Endothelial cell of umbilical vein (primary cell): Measurements from ENCODE around the gene NUSAP1. TPM values are rescaled to one million over a fixed set of nuclear protein-coding genes. Genes with fewer than 3 reads are reported as not detected.

ENCODE experiments used
- BruUV-seq: library from RNA; stranded (reverse); fragments of 400-500 nt; replicated peaks from 2 replicates; lab custom pipeline; 2021; lab: Mats Ljungman, UMichigan
- CTCF ChIA-PET: fragments of 300-600, 350-600 bp; sonication (Branson Sonifier 250); formaldehyde crosslinking; loops from one replicate; lab custom pipeline; 2021; ENCODE audit warnings: antibody characterized with exemption, inconsistent platforms; lab: Charles Lee
- POLR2A ChIA-PET: fragments of 300-600, 350-600 bp; sonication (Branson Sonifier 250); formaldehyde crosslinking; loops from one replicate; lab custom pipeline; 2021; ENCODE audit warnings: antibody characterized with exemption, inconsistent platforms; lab: Charles Lee
- DNase-seq: peaks from one replicate; pipeline ENCODE4 v3.0.0-alpha.2; 2011; ENCODE audit warnings: low read depth, low spot score
- FAIRE-seq: peaks from 2 replicates; lab custom pipeline; 2011; peaks lifted over from hg19 to GRCh38; lab: Jason Lieb, UNC
- H2AFZ ChIP-seq: 2 replicates; pipeline ENCODE4 v1.6.0; 2012; ENCODE audit warnings: low read depth, low read length, control low read depth, inconsistent platforms
- H3K27ac ChIP-seq: 2 replicates; pipeline ENCODE4 v1.5.1; 2011; ENCODE audit warnings: low read depth, mild to moderate bottlenecking, control low read depth, low read length, moderate library complexity; ENCODE audit not compliant: insufficient read depth
- H3K27me3 ChIP-seq, 2 experiments: 2 replicates each; pipeline versions ENCODE4 v1.6.0 to v1.6.1; 2011; ENCODE audit warnings: low read length in 2 of 2, mixed read lengths in 1 of 2; ENCODE audit not compliant: control insufficient read depth in 2 of 2, insufficient read depth in 2 of 2
- H3K36me3 ChIP-seq, 2 experiments: 2 replicates in 1 of 2; 3 replicates in 1 of 2; pipeline ENCODE4 v1.5.1; 2011; ENCODE audit warnings: low read length in 2 of 2, mild to moderate bottlenecking in 1 of 2, moderate library complexity in 1 of 2; ENCODE audit not compliant: control insufficient read depth in 2 of 2, insufficient read depth in 2 of 2; ENCODE audit errors: extremely low read depth in 1 of 2
- H3K4me1 ChIP-seq: 3 replicates; pipeline ENCODE4 v1.5.1; 2011; ENCODE audit warnings: mild to moderate bottlenecking, low read length; ENCODE audit not compliant: control insufficient read depth, insufficient read depth; ENCODE audit errors: extremely low read depth
- H3K4me2 ChIP-seq: 2 replicates; pipeline ENCODE4 v1.6.1; 2011; ENCODE audit warnings: low read length, control low read depth, mixed read lengths; ENCODE audit not compliant: insufficient read depth
- H3K4me3 ChIP-seq, 3 experiments: fragments of 200-600 bp in 1 of 3; sonication (generic), shearing (Covaris generic) in 1 of 3; replicated peaks in 1 of 3; 2 replicates each; pipeline ENCODE4 v1.5.1; 2011 to 2016; ENCODE audit warnings: control low read depth in 3 of 3, low read length in 3 of 3, mild to moderate bottlenecking in 2 of 3, inconsistent platforms in 1 of 3, low read depth in 1 of 3, moderate library complexity in 1 of 3; ENCODE audit not compliant: insufficient read depth in 1 of 3
- H3K79me2 ChIP-seq: 2 replicates; pipeline ENCODE4 v1.6.0; 2012; ENCODE audit warnings: low read length, inconsistent platforms; ENCODE audit not compliant: control insufficient read depth, insufficient read depth
- H3K9ac ChIP-seq: replicated peaks from 2 replicates; pipeline ENCODE3; 2011; ENCODE audit warnings: low read length, control low read depth; ENCODE audit not compliant: insufficient read depth; ENCODE audit errors: extremely low read depth
- H3K9me1 ChIP-seq: replicated peaks from 3 replicates; pipeline ENCODE4 v1.6.0; 2011; ENCODE audit warnings: mild to moderate bottlenecking, low read length; ENCODE audit not compliant: control insufficient read depth, insufficient read depth; ENCODE audit errors: extremely low read depth
- H3K9me3 ChIP-seq: replicated peaks from 2 replicates; pipeline ENCODE4 v1.5.1; 2012; ENCODE audit warnings: low read length, inconsistent platforms; ENCODE audit not compliant: control insufficient read depth, insufficient read depth
- H4K20me1 ChIP-seq: replicated peaks from 2 replicates; pipeline ENCODE3; 2011; ENCODE audit warnings: mild to moderate bottlenecking, low read length; ENCODE audit not compliant: control insufficient read depth, insufficient read depth; ENCODE audit errors: extremely low read depth
- EZH2 ChIP-seq: IDR thresholded peaks from 2 replicates; pipeline ENCODE4 v1.6.1; 2012; ENCODE audit warnings: borderline replicate concordance, low read depth, mild to moderate bottlenecking, moderate library complexity, low read length, inconsistent platforms; ENCODE audit not compliant: severe bottlenecking
- FOS ChIP-seq: IDR thresholded peaks from 2 replicates; pipeline ENCODE4 v1.6.1; 2011; ENCODE audit warnings: mild to moderate bottlenecking, low read length, moderate library complexity, borderline replicate concordance; ENCODE audit not compliant: insufficient read depth
- GATA2 ChIP-seq: IDR thresholded peaks from 2 replicates; pipeline ENCODE4 v1.7.0; 2011; ENCODE audit warnings: low read depth, mild to moderate bottlenecking, moderate library complexity, mixed read lengths, low read length; ENCODE audit not compliant: insufficient read length, insufficient read depth
- JUN ChIP-seq: IDR thresholded peaks from 2 replicates; pipeline ENCODE4 v1.6.1; 2011; ENCODE audit warnings: borderline replicate concordance, low read depth; ENCODE audit not compliant: insufficient read length, insufficient read depth
- MYC ChIP-seq: IDR thresholded peaks from one replicate; pipeline ENCODE4 v1.6.1; 2011; ENCODE audit warnings: mild to moderate bottlenecking, low read depth, low read length
- POLR2A ChIP-seq: IDR thresholded peaks from 2 replicates; pipeline ENCODE4 v1.6.1; 2012; ENCODE audit warnings: low read depth, mild to moderate bottlenecking, control low read depth, low read length
- POLR2AphosphoS5 ChIP-seq: IDR thresholded peaks from 2 replicates; pipeline ENCODE4 v1.6.1; 2012; ENCODE audit warnings: low read depth, mild to moderate bottlenecking, control low read depth, low read length, moderate library complexity; ENCODE audit not compliant: insufficient read depth
- dilution Hi-C: fragments of 300-500 bp; cut with MboI; formaldehyde crosslinking; loops from one replicate; pipeline ENCODE4 v1.15.0; 2019; ENCODE audit warnings: low sequenced_read_pairs; ENCODE audit not compliant: extremely low pct_ligation_motif_present
- intact Hi-C: fragments of 100-400 bp; cut with micrococcal nuclease; formaldehyde crosslinking; loops from one replicate; pipeline ENCODE4 v1.10.0; 2022
- polyA plus RNA-seq, 4 experiments: library from polyadenylated mRNA; depleted of rRNA in 3 of 4; stranded (reverse) in 3 of 4; unstranded in 1 of 4; fragments of >200 nt; gene quantifications; 2 replicates each; pipeline versions ENCODE4 v1.2.1 to v1.2.3, GENCODE V29; 2011 to 2012; ENCODE audit warnings: missing spikeins in 1 of 4
- total RNA-seq: library from RNA; stranded (reverse); gene quantifications from 2 replicates; pipeline ENCODE4 v1.2.3, GENCODE V29; 2021
- TF ChIP-seq, protein P1 (sequence below): IDR thresholded peaks from 2 replicates; pipeline ENCODE4 v1.6.1; 2011; ENCODE audit not compliant: insufficient read depth, insufficient read length
- TF ChIP-seq, protein P2 (sequence below), 2 donors: IDR thresholded peaks; 1 replicate in 1 of 2; 2 replicates in 1 of 2; pipeline ENCODE4 v1.5.1; 2011; ENCODE audit warnings: low read length in 2 of 2, mild to moderate bottlenecking in 2 of 2, moderate library complexity in 2 of 2, control low read depth in 1 of 2, inconsistent platforms in 1 of 2, low read depth in 1 of 2; ENCODE audit not compliant: insufficient read depth in 1 of 2; ENCODE audit errors: extremely low read depth in 1 of 2

NUSAP1 gene
- total and polyA plus RNA-seq, 2 donors (not counting 3 experiments of a cell fraction or from before 2014, with no cell fraction given): 43.0 to 109 TPM

DNA sequence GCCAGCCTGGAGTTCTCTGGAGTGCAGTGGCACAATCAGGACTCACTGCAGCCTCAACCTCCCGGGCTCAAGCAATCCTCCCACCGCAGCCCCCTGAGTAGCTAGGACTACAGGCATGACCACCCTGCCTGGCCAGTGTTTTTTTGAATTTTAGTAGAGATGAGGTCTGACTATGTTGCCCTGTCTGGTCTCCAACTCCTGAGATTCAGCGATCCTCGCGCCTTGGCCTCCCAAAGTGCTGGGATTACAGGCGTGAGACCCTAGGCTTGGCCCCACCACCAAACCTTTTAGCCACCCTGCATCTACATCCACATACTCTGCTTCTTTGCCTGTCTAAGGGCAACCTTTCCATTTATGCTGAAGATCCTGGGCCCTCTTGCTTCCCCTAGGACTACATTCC lies 4.4 kb downstream of the NUSAP1 start:
- H3K4me1 ChIP-seq: peaks cover 12% of the 10 kb centered on the region
- DNase-seq (no peak), FAIRE-seq (no peak)
- H3K9me1 ChIP-seq: no peaks in the 10 kb centered on the region
- no peak for TF ChIP-seq POLR2A
- TF ChIP-seq JUN: no peak
- TF ChIP-seq, protein P1, sequence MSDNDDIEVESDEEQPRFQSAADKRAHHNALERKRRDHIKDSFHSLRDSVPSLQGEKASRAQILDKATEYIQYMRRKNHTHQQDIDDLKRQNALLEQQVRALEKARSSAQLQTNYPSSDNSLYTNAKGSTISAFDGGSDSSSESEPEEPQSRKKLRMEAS: no peak
- TF ChIP-seq, protein P2, sequence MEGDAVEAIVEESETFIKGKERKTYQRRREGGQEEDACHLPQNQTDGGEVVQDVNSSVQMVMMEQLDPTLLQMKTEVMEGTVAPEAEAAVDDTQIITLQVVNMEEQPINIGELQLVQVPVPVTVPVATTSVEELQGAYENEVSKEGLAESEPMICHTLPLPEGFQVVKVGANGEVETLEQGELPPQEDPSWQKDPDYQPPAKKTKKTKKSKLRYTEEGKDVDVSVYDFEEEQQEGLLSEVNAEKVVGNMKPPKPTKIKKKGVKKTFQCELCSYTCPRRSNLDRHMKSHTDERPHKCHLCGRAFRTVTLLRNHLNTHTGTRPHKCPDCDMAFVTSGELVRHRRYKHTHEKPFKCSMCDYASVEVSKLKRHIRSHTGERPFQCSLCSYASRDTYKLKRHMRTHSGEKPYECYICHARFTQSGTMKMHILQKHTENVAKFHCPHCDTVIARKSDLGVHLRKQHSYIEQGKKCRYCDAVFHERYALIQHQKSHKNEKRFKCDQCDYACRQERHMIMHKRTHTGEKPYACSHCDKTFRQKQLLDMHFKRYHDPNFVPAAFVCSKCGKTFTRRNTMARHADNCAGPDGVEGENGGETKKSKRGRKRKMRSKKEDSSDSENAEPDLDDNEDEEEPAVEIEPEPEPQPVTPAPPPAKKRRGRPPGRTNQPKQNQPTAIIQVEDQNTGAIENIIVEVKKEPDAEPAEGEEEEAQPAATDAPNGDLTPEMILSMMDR (IDR thresholded peaks at IDR 0.05; ENCODE audit: extremely low read depth in 1 of 2, insufficient read depth in 1 of 2, low read depth in 1 of 2, low read length in 2 of 2): no peak
- TF ChIP-seq EZH2: no peak
- no peak for TF ChIP-seq POLR2AphosphoS5
- TF ChIP-seq MYC: no peak
- TF ChIP-seq GATA2: no peak
- TF ChIP-seq FOS: no peak
- no peaks in the 10 kb centered on the region for H3K9me3 ChIP-seq
- no peaks in the 10 kb centered on the region for H4K20me1 ChIP-seq
- no peak overlapping the region for H3K9ac ChIP-seq
- intact Hi-C loops: no loop called here
- no peak overlapping the region for H3K27ac ChIP-seq
- POLR2A ChIA-PET: no interaction called here
- no peak overlapping the region for H3K4me2 ChIP-seq
- no TSS peak for BruUV-seq
- dilution Hi-C loops: no loop called here
- peaks cover 4 to 7% of the 10 kb centered on the region in 2 experiments for H3K36me3 ChIP-seq
- H3K4me3 ChIP-seq: no peak overlapping the region
- CTCF ChIA-PET: no interaction called here
- no peaks in the 10 kb centered on the region for H3K27me3 ChIP-seq
- no peak overlapping the region for H2AFZ ChIP-seq
- H3K79me2 ChIP-seq: peaks cover 83% of the 10 kb centered on the region
